K562 (cell line): ENCODE data around the gene LNX2. TPM values are rescaled to one million over a fixed set of nuclear protein-coding genes. Genes with fewer than 3 reads are reported as not detected.
A peak's percentile ranks its signal among the peaks of the same experiment; 100 is the strongest.

ENCODE experiments used
- GTF2E2 ChIP-seq: fragments of 200-800 bp; sonication (Bioruptor generic); IDR thresholded peaks from 2 replicates; pipeline ENCODE4 v1.6.1; 2016; ENCODE audit warnings: missing genetic modification characterization, missing compliant biosample characterization
- HDAC2 ChIP-seq: fragments of 450-650 bp; IDR thresholded peaks from 2 replicates; pipeline ENCODE4 v1.6.1; 2016; ENCODE audit warnings: mild to moderate bottlenecking
- MTA1 ChIP-seq: fragments of 450-650 bp; IDR thresholded peaks from 2 replicates; pipeline ENCODE4 v1.6.1; 2017; ENCODE audit warnings: borderline replicate concordance
- NFATC3 ChIP-seq: fragments of 450-650 bp; IDR thresholded peaks from 2 replicates; pipeline ENCODE4 v1.6.1; 2017; ENCODE audit warnings: mild to moderate bottlenecking
- NR2C1 ChIP-seq, 2 experiments: fragments of 450-650 bp; IDR thresholded peaks; 2 replicates each; pipeline ENCODE4 v1.6.1; 2017; ENCODE audit warnings: mild to moderate bottlenecking in 2 of 2, antibody characterized with exemption in 1 of 2, inconsistent platforms in 1 of 2, missing compliant biosample characterization in 1 of 2, missing genetic modification characterization in 1 of 2
- NR2C2 ChIP-seq, 2 experiments: fragments of 200-800 bp in 1 of 2; sonication (Bioruptor generic) in 1 of 2; sonication (generic) in 1 of 2; formaldehyde crosslinking in 1 of 2; IDR thresholded peaks; 2 replicates each; pipeline versions ENCODE4 v1.6.1 to v1.8.0; 2016 to 2022; ENCODE audit warnings: mild to moderate bottlenecking in 1 of 2, missing compliant biosample characterization in 1 of 2, missing genetic modification characterization in 1 of 2, missing genetic modification reagents in 1 of 2
- NR3C1 ChIP-seq: sonication (generic); formaldehyde crosslinking; IDR thresholded peaks from 2 replicates; pipeline ENCODE4 v1.8.1; 2022; ENCODE audit warnings: missing genetic modification reagents
- PRPF4 ChIP-seq: fragments of 200-400 bp; formaldehyde crosslinking; IDR thresholded peaks from one replicate; pipeline ENCODE4 v1.6.1; 2017; ENCODE audit warnings: low read length, low read depth, mild to moderate bottlenecking; ENCODE audit not compliant: insufficient read depth, poor library complexity, severe bottlenecking
- RBM25 ChIP-seq: fragments of 200-400 bp; formaldehyde crosslinking; IDR thresholded peaks from 2 replicates; pipeline ENCODE4 v1.6.1; 2018; ENCODE audit warnings: low read length, low read depth, moderate library complexity; ENCODE audit not compliant: severe bottlenecking
- SP1 ChIP-seq: sonication (generic); formaldehyde crosslinking; IDR thresholded peaks from 2 replicates; pipeline ENCODE4 v1.8.1; 2022; ENCODE audit warnings: mild to moderate bottlenecking, missing genetic modification reagents
- ZNF354B ChIP-seq: fragments of 250-450 bp; sonication (Bioruptor Pico); IDR thresholded peaks from 2 replicates; pipeline ENCODE4 v1.4.0; 2020
- ZNF583 ChIP-seq: fragments of 250-450 bp; sonication (Bioruptor Pico); IDR thresholded peaks from 2 replicates; pipeline ENCODE4 v1.4.0; 2020
- polyA plus RNA-seq, 8 experiments: library from polyadenylated mRNA; depleted of rRNA in 4 of 8; stranded (reverse) in 5 of 8; unstranded in 3 of 8; fragments of >200 nt; fragmentation: Nextera tagmentation in 2 of 8; fragmentation: Illumina TruSeq in 1 of 8; extraction: Ambion mirVana in 2 of 8; extraction: Trizol in 1 of 8; gene quantifications; 2 replicates each; pipeline versions ENCODE4 v1.2.1 to v1.2.3, GENCODE V29; 2011 to 2014; ENCODE audit warnings: inconsistent platforms in 1 of 8, missing spikeins in 1 of 8
- total RNA-seq, 7 experiments: library from RNA; depleted of rRNA in 6 of 7; stranded (reverse); fragments of >200 nt in 6 of 7; fragmentation: Illumina TruSeq in 2 of 7; extraction: Trizol in 2 of 7; gene quantifications; 2 replicates each; pipeline versions ENCODE4 v1.2.1 to v1.2.3, GENCODE V29; 2011 to 2021; ENCODE audit warnings: low replicate concordance in 1 of 7
- TF ChIP-seq, protein P1 (sequence below): fragments of 450-650 bp; formaldehyde crosslinking; IDR thresholded peaks from 2 replicates; pipeline ENCODE4 v1.4.0; 2022; ENCODE audit warnings: mild to moderate bottlenecking, moderate library complexity
- TF ChIP-seq, protein P2 (sequence below): fragments of 200-800 bp; sonication (Bioruptor generic); IDR thresholded peaks from 2 replicates; pipeline ENCODE4 v1.6.1; 2016; ENCODE audit warnings: missing genetic modification characterization, missing compliant biosample characterization
- TF ChIP-seq, protein P3 (sequence below): sonication (generic); formaldehyde crosslinking; IDR thresholded peaks from 2 replicates; pipeline ENCODE4 v1.8.1; 2023; ENCODE audit warnings: missing genetic modification reagents, mild to moderate bottlenecking, borderline replicate concordance

Gene LNX2
- total and polyA plus RNA-seq, 9 of the 15 experiments (the other 6 are each of a cell fraction or from before 2014, with no cell fraction given) = 1.5 to 5.5 (median 4.0) TPM

DNA sequence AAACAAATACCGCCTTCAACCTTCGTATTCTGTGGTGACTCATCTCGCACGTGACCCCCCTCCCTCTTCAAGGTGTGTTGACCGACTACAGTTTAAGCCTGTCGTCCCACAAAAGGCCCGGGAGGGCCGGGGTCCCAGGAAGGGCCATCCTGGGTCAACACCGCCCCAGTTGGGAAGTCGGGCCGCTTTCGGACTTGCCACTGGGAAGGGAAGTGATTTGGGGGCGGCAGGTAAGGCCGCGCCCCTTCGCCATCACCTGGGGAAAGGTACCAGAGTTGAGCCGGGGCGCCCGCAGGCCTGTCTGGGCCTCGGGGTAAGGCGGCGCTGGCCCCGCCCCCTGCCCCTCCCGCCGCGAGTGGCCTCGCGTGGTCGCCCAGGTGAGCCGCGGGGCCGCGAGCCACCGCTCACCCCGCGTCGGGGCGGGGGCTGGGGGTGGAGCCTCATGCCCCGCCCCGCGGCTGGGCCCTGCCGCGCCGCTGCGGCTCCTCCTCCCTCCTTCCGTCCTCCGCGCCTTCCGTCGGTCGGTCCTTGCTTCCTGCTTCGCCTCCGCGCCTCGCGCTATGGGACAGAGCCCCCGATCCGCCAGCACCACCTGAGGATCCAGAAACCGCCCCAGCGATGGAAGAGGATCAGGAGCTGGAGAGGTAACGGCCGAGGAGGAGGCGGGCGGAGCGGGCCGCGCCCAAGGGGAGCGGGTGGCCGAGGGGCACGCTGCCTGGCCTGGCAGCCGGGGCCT, 1.2 kb upstream of the LNX2 start, which contains the start of gene POLR1D (continued):
- TF ChIP-seq NR2C1 (IDR thresholded peaks at IDR 0.05) = no peak
- TF ChIP-seq NR2C1 (tag; IDR thresholded peaks at IDR 0.05) = no peak
- TF ChIP-seq, protein P1, sequence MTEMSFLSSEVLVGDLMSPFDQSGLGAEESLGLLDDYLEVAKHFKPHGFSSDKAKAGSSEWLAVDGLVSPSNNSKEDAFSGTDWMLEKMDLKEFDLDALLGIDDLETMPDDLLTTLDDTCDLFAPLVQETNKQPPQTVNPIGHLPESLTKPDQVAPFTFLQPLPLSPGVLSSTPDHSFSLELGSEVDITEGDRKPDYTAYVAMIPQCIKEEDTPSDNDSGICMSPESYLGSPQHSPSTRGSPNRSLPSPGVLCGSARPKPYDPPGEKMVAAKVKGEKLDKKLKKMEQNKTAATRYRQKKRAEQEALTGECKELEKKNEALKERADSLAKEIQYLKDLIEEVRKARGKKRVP (CRISPR knock-in tag) = no peak
- TF ChIP-seq GTF2E2 (tag) = no peak
- TF ChIP-seq ZNF583 (CRISPR knock-in tag) = no peak
- TF ChIP-seq HDAC2 = no peak
- TF ChIP-seq NR3C1 (CRISPR knock-in tag) = no peak
- TF ChIP-seq ZNF354B (CRISPR knock-in tag) = no peak
- TF ChIP-seq, protein P2, sequence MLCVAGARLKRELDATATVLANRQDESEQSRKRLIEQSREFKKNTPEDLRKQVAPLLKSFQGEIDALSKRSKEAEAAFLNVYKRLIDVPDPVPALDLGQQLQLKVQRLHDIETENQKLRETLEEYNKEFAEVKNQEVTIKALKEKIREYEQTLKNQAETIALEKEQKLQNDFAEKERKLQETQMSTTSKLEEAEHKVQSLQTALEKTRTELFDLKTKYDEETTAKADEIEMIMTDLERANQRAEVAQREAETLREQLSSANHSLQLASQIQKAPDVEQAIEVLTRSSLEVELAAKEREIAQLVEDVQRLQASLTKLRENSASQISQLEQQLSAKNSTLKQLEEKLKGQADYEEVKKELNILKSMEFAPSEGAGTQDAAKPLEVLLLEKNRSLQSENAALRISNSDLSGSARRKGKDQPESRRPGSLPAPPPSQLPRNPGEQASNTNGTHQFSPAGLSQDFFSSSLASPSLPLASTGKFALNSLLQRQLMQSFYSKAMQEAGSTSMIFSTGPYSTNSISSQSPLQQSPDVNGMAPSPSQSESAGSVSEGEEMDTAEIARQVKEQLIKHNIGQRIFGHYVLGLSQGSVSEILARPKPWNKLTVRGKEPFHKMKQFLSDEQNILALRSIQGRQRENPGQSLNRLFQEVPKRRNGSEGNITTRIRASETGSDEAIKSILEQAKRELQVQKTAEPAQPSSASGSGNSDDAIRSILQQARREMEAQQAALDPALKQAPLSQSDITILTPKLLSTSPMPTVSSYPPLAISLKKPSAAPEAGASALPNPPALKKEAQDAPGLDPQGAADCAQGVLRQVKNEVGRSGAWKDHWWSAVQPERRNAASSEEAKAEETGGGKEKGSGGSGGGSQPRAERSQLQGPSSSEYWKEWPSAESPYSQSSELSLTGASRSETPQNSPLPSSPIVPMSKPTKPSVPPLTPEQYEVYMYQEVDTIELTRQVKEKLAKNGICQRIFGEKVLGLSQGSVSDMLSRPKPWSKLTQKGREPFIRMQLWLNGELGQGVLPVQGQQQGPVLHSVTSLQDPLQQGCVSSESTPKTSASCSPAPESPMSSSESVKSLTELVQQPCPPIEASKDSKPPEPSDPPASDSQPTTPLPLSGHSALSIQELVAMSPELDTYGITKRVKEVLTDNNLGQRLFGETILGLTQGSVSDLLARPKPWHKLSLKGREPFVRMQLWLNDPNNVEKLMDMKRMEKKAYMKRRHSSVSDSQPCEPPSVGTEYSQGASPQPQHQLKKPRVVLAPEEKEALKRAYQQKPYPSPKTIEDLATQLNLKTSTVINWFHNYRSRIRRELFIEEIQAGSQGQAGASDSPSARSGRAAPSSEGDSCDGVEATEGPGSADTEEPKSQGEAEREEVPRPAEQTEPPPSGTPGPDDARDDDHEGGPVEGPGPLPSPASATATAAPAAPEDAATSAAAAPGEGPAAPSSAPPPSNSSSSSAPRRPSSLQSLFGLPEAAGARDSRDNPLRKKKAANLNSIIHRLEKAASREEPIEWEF (CRISPR knock-in tag) = no peak
- TF ChIP-seq PRPF4 = no peak
- TF ChIP-seq RBM25 = no peak
- TF ChIP-seq NFATC3 = no peak
- TF ChIP-seq, protein P3, sequence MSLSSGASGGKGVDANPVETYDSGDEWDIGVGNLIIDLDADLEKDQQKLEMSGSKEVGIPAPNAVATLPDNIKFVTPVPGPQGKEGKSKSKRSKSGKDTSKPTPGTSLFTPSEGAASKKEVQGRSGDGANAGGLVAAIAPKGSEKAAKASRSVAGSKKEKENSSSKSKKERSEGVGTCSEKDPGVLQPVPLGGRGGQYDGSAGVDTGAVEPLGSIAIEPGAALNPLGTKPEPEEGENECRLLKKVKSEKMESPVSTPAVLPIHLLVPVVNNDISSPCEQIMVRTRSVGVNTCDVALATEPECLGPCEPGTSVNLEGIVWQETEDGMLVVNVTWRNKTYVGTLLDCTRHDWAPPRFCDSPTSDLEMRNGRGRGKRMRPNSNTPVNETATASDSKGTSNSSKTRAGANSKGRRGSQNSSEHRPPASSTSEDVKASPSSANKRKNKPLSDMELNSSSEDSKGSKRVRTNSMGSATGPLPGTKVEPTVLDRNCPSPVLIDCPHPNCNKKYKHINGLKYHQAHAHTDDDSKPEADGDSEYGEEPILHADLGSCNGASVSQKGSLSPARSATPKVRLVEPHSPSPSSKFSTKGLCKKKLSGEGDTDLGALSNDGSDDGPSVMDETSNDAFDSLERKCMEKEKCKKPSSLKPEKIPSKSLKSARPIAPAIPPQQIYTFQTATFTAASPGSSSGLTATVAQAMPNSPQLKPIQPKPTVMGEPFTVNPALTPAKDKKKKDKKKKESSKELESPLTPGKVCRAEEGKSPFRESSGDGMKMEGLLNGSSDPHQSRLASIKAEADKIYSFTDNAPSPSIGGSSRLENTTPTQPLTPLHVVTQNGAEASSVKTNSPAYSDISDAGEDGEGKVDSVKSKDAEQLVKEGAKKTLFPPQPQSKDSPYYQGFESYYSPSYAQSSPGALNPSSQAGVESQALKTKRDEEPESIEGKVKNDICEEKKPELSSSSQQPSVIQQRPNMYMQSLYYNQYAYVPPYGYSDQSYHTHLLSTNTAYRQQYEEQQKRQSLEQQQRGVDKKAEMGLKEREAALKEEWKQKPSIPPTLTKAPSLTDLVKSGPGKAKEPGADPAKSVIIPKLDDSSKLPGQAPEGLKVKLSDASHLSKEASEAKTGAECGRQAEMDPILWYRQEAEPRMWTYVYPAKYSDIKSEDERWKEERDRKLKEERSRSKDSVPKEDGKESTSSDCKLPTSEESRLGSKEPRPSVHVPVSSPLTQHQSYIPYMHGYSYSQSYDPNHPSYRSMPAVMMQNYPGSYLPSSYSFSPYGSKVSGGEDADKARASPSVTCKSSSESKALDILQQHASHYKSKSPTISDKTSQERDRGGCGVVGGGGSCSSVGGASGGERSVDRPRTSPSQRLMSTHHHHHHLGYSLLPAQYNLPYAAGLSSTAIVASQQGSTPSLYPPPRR = no peak
- no peak for TF ChIP-seq MTA1
- peak; percentile 19; the same call in 1 of the 2 replicates for TF ChIP-seq SP1 (CRISPR knock-in tag)
- no peak for TF ChIP-seq NR2C2 (CRISPR knock-in tag; IDR thresholded peaks at IDR 0.05)
- no peak for TF ChIP-seq NR2C2 (tag; IDR thresholded peaks at IDR 0.05)
